Activated CD8-positive, alpha-beta T cell treated with anti-CD3 and anti-CD28 coated beads, Interleukin-2, amount 10 ng/mL, durations not matched to agents 7 days and 5 days (primary cell): ENCODE measurements around the gene QRFP. TPM values are rescaled to one million over a fixed set of nuclear protein-coding genes. Genes with fewer than 3 reads are reported as not detected.

Experiments
- ATAC-seq: fragments of 150-1000 bp; cut with Tn5 transposase; one replicate; pipeline ENCODE4 v1.10.0; 2021; ENCODE audit warnings: moderate library complexity
- CTCF ChIA-PET: fragments of 350-600 bp; sonication (Branson Sonifier 250); formaldehyde crosslinking; loops from one replicate; lab custom pipeline; 2021; ENCODE audit warnings: antibody characterized with exemption; lab: Charles Lee
- POLR2A ChIA-PET: fragments of 350-600 bp; sonication (Branson Sonifier 250); formaldehyde crosslinking; loops from one replicate; lab custom pipeline; 2021; ENCODE audit warnings: antibody characterized with exemption; lab: Charles Lee
- DNase-seq: peaks from one replicate; pipeline ENCODE4 v3.0.0-alpha.2; 2020
- H3K27ac Mint-ChIP-seq: one replicate; pipeline ENCODE4 v1.8.0; 2021; ENCODE audit warnings: mild to moderate bottlenecking, mixed read lengths
- H3K27me3 Mint-ChIP-seq: one replicate; pipeline ENCODE4 v1.8.0; 2021; ENCODE audit warnings: low read depth, mixed read lengths
- H3K36me3 Mint-ChIP-seq: one replicate; pipeline ENCODE4 v1.8.0; 2021; ENCODE audit warnings: low read depth, mixed read lengths
- H3K4me1 Mint-ChIP-seq: one replicate; pipeline ENCODE4 v1.8.0; 2021; ENCODE audit warnings: low read depth, mixed read lengths
- H3K4me3 Mint-ChIP-seq: one replicate; pipeline ENCODE4 v1.8.0; 2021; ENCODE audit warnings: mild to moderate bottlenecking, mixed read lengths
- H3K9me3 Mint-ChIP-seq: one replicate; pipeline ENCODE4 v1.8.0; 2022; ENCODE audit warnings: mixed read lengths; ENCODE audit not compliant: insufficient read depth
- total RNA-seq, 2 experiments: library from RNA; stranded (reverse); gene quantifications; one replicate each; pipeline ENCODE4 v1.2.3, GENCODE V29; 2021

Gene QRFP
- total RNA-seq, 2 experiments from 2014 or later, result not detected

GRCh38 chr9:130886981-130887380 is 9.6 kb downstream of the QRFP start:
- ChIA-PET POLR2A (no interaction called here), CTCF (no interaction called here)
- no peaks in the 10 kb centered on the region for H3K27me3 Mint-ChIP-seq
- peaks cover 2% of the 10 kb centered on the region for H3K36me3 Mint-ChIP-seq
- no peak overlapping the region for H3K4me3 Mint-ChIP-seq
- no peak for ATAC-seq
- no peak for DNase-seq
- H3K4me1 Mint-ChIP-seq, result no peaks in the 10 kb centered on the region
- H3K9me3 Mint-ChIP-seq, result no peaks in the 10 kb centered on the region
- no peak overlapping the region for H3K27ac Mint-ChIP-seq

GRCh38 chr9:130885484-130886375 is 10.9 kb downstream of the QRFP start:
- H3K9me3 Mint-ChIP-seq, result no peaks in the 10 kb centered on the region
- no peak overlapping the region for H3K4me3 Mint-ChIP-seq
- peaks cover 8% of the 10 kb centered on the region for H3K36me3 Mint-ChIP-seq
- ChIA-PET CTCF (no interaction called here), POLR2A (no interaction called here)
- H3K4me1 Mint-ChIP-seq, result no peaks in the 10 kb centered on the region
- H3K27ac Mint-ChIP-seq, result peak overlapping the region; percentile 67
- ATAC-seq (no peak), DNase-seq (no peak)
- H3K27me3 Mint-ChIP-seq, result no peaks in the 10 kb centered on the region

- H3K4me3 Mint-ChIP-seq, result no peak overlapping the region
- no peaks in the 10 kb centered on the region for H3K9me3 Mint-ChIP-seq
- no peaks in the 10 kb centered on the region for H3K27me3 Mint-ChIP-seq
- ChIA-PET POLR2A (no interaction called here), CTCF (no interaction called here)
- no peak overlapping the region for H3K27ac Mint-ChIP-seq
- no peak for DNase-seq
- H3K4me1 Mint-ChIP-seq, result no peaks in the 10 kb centered on the region
- ATAC-seq, result no peak
- H3K36me3 Mint-ChIP-seq, result peaks cover 8% of the 10 kb centered on the region
Measured at GRCh38 chr9:130884542-130885483, 11.8 kb downstream of the QRFP start.

GRCh38 chr9:130884111-130884531 is 12.5 kb downstream of the QRFP start:
- DNase-seq, result no peak
- Mint-ChIP-seq H3K36me3 (peaks cover 11% of the 10 kb centered on the region), H3K9me3 (no peaks in the 10 kb centered on the region), H3K4me3 (no peak overlapping the region), H3K4me1 (no peaks in the 10 kb centered on the region), H3K27me3 (no peaks in the 10 kb centered on the region), H3K27ac (no peak overlapping the region)
- ATAC-seq, result no peak
- ChIA-PET CTCF (no interaction called here), POLR2A (no interaction called here)

- peaks cover 12% of the 10 kb centered on the region for H3K36me3 Mint-ChIP-seq
- CTCF ChIA-PET, result no interaction called here
- H3K27me3 Mint-ChIP-seq, result no peaks in the 10 kb centered on the region
- no peak overlapping the region for H3K27ac Mint-ChIP-seq
- H3K9me3 Mint-ChIP-seq, result no peaks in the 10 kb centered on the region
- no peak for ATAC-seq
- DNase-seq, result no peak
- H3K4me1 Mint-ChIP-seq, result no peaks in the 10 kb centered on the region
- H3K4me3 Mint-ChIP-seq, result no peak overlapping the region
- POLR2A ChIA-PET, result interaction anchor here (0.6 kb wide), 1 partner anchor 217 kb away, joined by 3 read pairs; no protein-coding TSS in a partner anchor
Measured at GRCh38 chr9:130883479-130883878, 13.1 kb downstream of the QRFP start.

GRCh38 chr9:130882696-130883225 is 13.9 kb downstream of the QRFP start:
- peaks cover 12% of the 10 kb centered on the region for H3K36me3 Mint-ChIP-seq

GRCh38 chr9:130881516-130881915 is 15.1 kb downstream of the QRFP start:
- H3K27me3 Mint-ChIP-seq, result no peaks in the 10 kb centered on the region
- ATAC-seq (no peak), DNase-seq (no peak)
- POLR2A ChIA-PET, result no interaction called here
- H3K27ac Mint-ChIP-seq, result no peak overlapping the region
- H3K9me3 Mint-ChIP-seq, result no peaks in the 10 kb centered on the region
- H3K36me3 Mint-ChIP-seq, result peaks cover 12% of the 10 kb centered on the region
- CTCF ChIA-PET, result interaction anchor here (1.1 kb wide), 1 partner anchor 15 kb away, joined by 3 read pairs; no protein-coding TSS in a partner anchor
- no peaks in the 10 kb centered on the region for H3K4me1 Mint-ChIP-seq
- H3K4me3 Mint-ChIP-seq, result no peak overlapping the region

More at GRCh38 chr9:130882696-130883225, 13.9 kb downstream of the QRFP start:
- DNase-seq (no peak), ATAC-seq (no peak)
- Mint-ChIP-seq H3K27ac (no peak overlapping the region), H3K4me1 (no peaks in the 10 kb centered on the region), H3K27me3 (no peaks in the 10 kb centered on the region), H3K4me3 (no peak overlapping the region), H3K9me3 (no peaks in the 10 kb centered on the region)
- ChIA-PET CTCF (interaction anchor here (1.0 to 1.3 kb wide), 2 partner anchors 13 to 17 kb away, joined by 5 to 7 read pairs; no protein-coding TSS in a partner anchor), POLR2A (interaction anchor here (0.6 to 1.1 kb wide), 2 partner anchors 216 to 242 kb away, joined by 3 to 4 read pairs; partner anchors contain the start of gene NUP214)

GRCh38 chr9:130880599-130881220 is 15.9 kb downstream of the QRFP start:
- POLR2A ChIA-PET, result no interaction called here
- ATAC-seq, result no peak

GRCh38 chr9:130879863-130880411 is 16.7 kb downstream of the QRFP start:
- H3K9me3 Mint-ChIP-seq, result no peaks in the 10 kb centered on the region

More at GRCh38 chr9:130880599-130881220, 15.9 kb downstream of the QRFP start:
- no peak for DNase-seq
- Mint-ChIP-seq H3K27ac (no peak overlapping the region), H3K9me3 (no peaks in the 10 kb centered on the region), H3K4me3 (no peak overlapping the region), H3K27me3 (no peaks in the 10 kb centered on the region), H3K4me1 (no peaks in the 10 kb centered on the region), H3K36me3 (peaks cover 10% of the 10 kb centered on the region)
- CTCF ChIA-PET, result interaction anchor here (1.1 kb wide), 1 partner anchor 14 kb away, joined by 3 read pairs; no protein-coding TSS in a partner anchor

GRCh38 chr9:130878295-130878694 is 18.3 kb downstream of the QRFP start:
- H3K9me3 Mint-ChIP-seq, result no peaks in the 10 kb centered on the region
- H3K36me3 Mint-ChIP-seq, result peaks cover 19% of the 10 kb centered on the region
- POLR2A ChIA-PET, result no interaction called here
- no peak for ATAC-seq
- H3K4me3 Mint-ChIP-seq, result no peak overlapping the region
- no peaks in the 10 kb centered on the region for H3K4me1 Mint-ChIP-seq
- DNase-seq, result no peak
- no peak overlapping the region for H3K27ac Mint-ChIP-seq
- H3K27me3 Mint-ChIP-seq, result no peaks in the 10 kb centered on the region
- CTCF ChIA-PET, result no interaction called here

More at GRCh38 chr9:130879863-130880411, 16.7 kb downstream of the QRFP start:
- CTCF ChIA-PET, result no interaction called here
- Mint-ChIP-seq H3K4me1 (no peaks in the 10 kb centered on the region), H3K27me3 (no peaks in the 10 kb centered on the region), H3K4me3 (no peak overlapping the region), H3K36me3 (peaks cover 12% of the 10 kb centered on the region), H3K27ac (no peak overlapping the region)
- ATAC-seq (no peak), DNase-seq (no peak)
- POLR2A ChIA-PET, result no interaction called here

- Mint-ChIP-seq H3K27me3 (no peaks in the 10 kb centered on the region), H3K4me3 (no peak overlapping the region), H3K36me3 (peaks cover 26% of the 10 kb centered on the region), H3K9me3 (no peaks in the 10 kb centered on the region), H3K27ac (no peak overlapping the region), H3K4me1 (no peaks in the 10 kb centered on the region)
- ChIA-PET POLR2A (no interaction called here), CTCF (no interaction called here)
- DNase-seq (no peak), ATAC-seq (no peak)
Measured at GRCh38 chr9:130877300-130877699, 19.3 kb downstream of the QRFP start.
